IMR-90 (cell line): Measurements from ENCODE around the gene P2RX7. TPM values are rescaled to one million over a fixed set of nuclear protein-coding genes. Genes with fewer than 3 reads are reported as not detected.

Experiments
- ATAC-seq: fragments of 200-7000 bp; cut with Tn5 transposase; 2 replicates; pipeline ENCODE4 v1.9.1; 2020; ENCODE audit warnings: low read depth, mild to moderate bottlenecking, moderate library complexity
- BruUV-seq: library from RNA; stranded (reverse); fragments of 400-500 nt; replicated peaks from 2 replicates; lab custom pipeline; 2021; lab: Mats Ljungman, UMichigan
- CTCF ChIA-PET: fragments of 300-600 bp; formaldehyde crosslinking; extraction: SDS; loops from one replicate; lab custom pipeline; 2021; ENCODE audit warnings: antibody characterized with exemption; lab: Yijun Ruan, JAX
- POLR2A ChIA-PET: fragments of 300-600 bp; sonication (Branson Sonifier 250); formaldehyde crosslinking; loops from one replicate; lab custom pipeline; 2022; ENCODE audit warnings: antibody characterized with exemption; ENCODE audit not compliant: unreplicated experiment; lab: Charles Lee
- DNase-seq: peaks from one replicate; pipeline ENCODE4 v3.0.0; 2013
- H2AFZ ChIP-seq: replicated peaks from 2 replicates; pipeline ENCODE3; 2013; ENCODE audit warnings: low read length, mild to moderate bottlenecking; ENCODE audit not compliant: poor library complexity
- H2AK5ac ChIP-seq: 2 replicates; pipeline ENCODE4 v1.6.1; 2013; ENCODE audit warnings: low read depth, low read length, inconsistent platforms
- H2AK9ac ChIP-seq: replicated peaks from 2 replicates; pipeline ENCODE3; 2013; ENCODE audit warnings: mild to moderate bottlenecking, low read depth, low read length, moderate library complexity; ENCODE audit not compliant: poor library complexity
- H2BK120ac ChIP-seq: 2 replicates; pipeline ENCODE4 v1.6.1; 2013; ENCODE audit warnings: low read depth, low read length, inconsistent platforms
- H2BK15ac ChIP-seq: 3 replicates; pipeline ENCODE4 v1.6.1; 2013; ENCODE audit warnings: low read depth, low read length, inconsistent platforms
- H2BK20ac ChIP-seq: 2 replicates; pipeline ENCODE4 v1.6.1; 2013; ENCODE audit warnings: low read depth, mild to moderate bottlenecking, inconsistent platforms, low read length, moderate library complexity
- H2BK5ac ChIP-seq: 2 replicates; pipeline ENCODE4 v1.6.1; 2013; ENCODE audit warnings: mild to moderate bottlenecking, low read depth, low read length, inconsistent platforms; ENCODE audit not compliant: poor library complexity, severe bottlenecking
- H3K14ac ChIP-seq: replicated peaks from 2 replicates; pipeline ENCODE4 v1.6.1; 2013; ENCODE audit warnings: low read depth, low read length, inconsistent platforms
- H3K18ac ChIP-seq: 2 replicates; pipeline ENCODE4 v1.6.1; 2013; ENCODE audit warnings: low read depth, low read length, control low read depth
- H3K23ac ChIP-seq: 2 replicates; pipeline ENCODE4 v1.6.1; 2013; ENCODE audit warnings: low read depth, low read length, inconsistent platforms
- H3K27ac ChIP-seq: 2 replicates; pipeline ENCODE4 v1.5.1; 2013; ENCODE audit warnings: mild to moderate bottlenecking, control low read depth, low read length; ENCODE audit not compliant: insufficient read depth
- H3K27me3 ChIP-seq: 2 replicates; pipeline ENCODE4 v1.6.1; 2013; ENCODE audit warnings: low read length; ENCODE audit not compliant: control insufficient read depth, insufficient read depth
- H3K36me3 ChIP-seq: 2 replicates; pipeline ENCODE4 v1.6.1; 2013; ENCODE audit warnings: low read length, mixed read lengths; ENCODE audit not compliant: control insufficient read depth, insufficient read depth
- H3K4ac ChIP-seq: 2 replicates; pipeline ENCODE4 v1.6.1; 2013; ENCODE audit warnings: low read depth, low read length, inconsistent platforms
- H3K4me1 ChIP-seq: 2 replicates; pipeline ENCODE4 v1.6.1; 2013; ENCODE audit warnings: low read length, mixed read lengths; ENCODE audit not compliant: control insufficient read depth, insufficient read depth
- H3K4me2 ChIP-seq: 2 replicates; pipeline ENCODE4 v1.6.1; 2013; ENCODE audit warnings: low read depth, mild to moderate bottlenecking, control low read depth, low read length, moderate library complexity
- H3K4me3 ChIP-seq: 2 replicates; pipeline ENCODE4 v1.5.1; 2013; ENCODE audit warnings: low read depth, mild to moderate bottlenecking, control low read depth, low read length, moderate library complexity; ENCODE audit not compliant: insufficient read depth
- H3K56ac ChIP-seq: 2 replicates; pipeline ENCODE4 v1.6.1; 2013; ENCODE audit warnings: low read length, inconsistent platforms; ENCODE audit not compliant: insufficient read depth; ENCODE audit errors: extremely low read depth
- H3K79me1 ChIP-seq, 2 experiments: 2 replicates each; pipeline ENCODE4 v1.6.1; 2013; ENCODE audit warnings: low read length in 2 of 2, inconsistent platforms in 1 of 2, low read depth in 1 of 2
- H3K9ac ChIP-seq: 2 replicates; pipeline ENCODE4 v1.6.1; 2013; ENCODE audit warnings: low read depth, low read length, control low read depth
- H3K9me1 ChIP-seq: 2 replicates; pipeline ENCODE4 v1.6.1; 2013; ENCODE audit warnings: low read length, inconsistent platforms; ENCODE audit not compliant: insufficient read depth
- H3K9me3 ChIP-seq: 2 replicates; pipeline ENCODE4 v1.6.1; 2013; ENCODE audit warnings: low read length; ENCODE audit not compliant: control insufficient read depth, insufficient read depth
- H4K20me1 ChIP-seq: 2 replicates; pipeline ENCODE4 v1.6.1; 2013; ENCODE audit warnings: low read length, inconsistent platforms; ENCODE audit not compliant: insufficient read depth
- H4K5ac ChIP-seq: 2 replicates; pipeline ENCODE4 v1.6.1; 2013; ENCODE audit warnings: mild to moderate bottlenecking, low read depth, low read length, control low read depth
- H4K8ac ChIP-seq, 2 experiments: 2 replicates each; pipeline ENCODE4 v1.6.1; 2013; ENCODE audit warnings: low read depth in 2 of 2, low read length in 2 of 2, control low read depth in 1 of 2, inconsistent platforms in 1 of 2
- H4K91ac ChIP-seq: 2 replicates; pipeline ENCODE4 v1.6.1; 2013; ENCODE audit warnings: low read depth, low read length, inconsistent platforms; ENCODE audit not compliant: insufficient read depth
- BHLHE40 ChIP-seq: fragments of 150-350 bp; IDR thresholded peaks from 2 replicates; pipeline ENCODE4 v1.6.1; 2016; ENCODE audit warnings: mild to moderate bottlenecking, low read depth, low read length
- CEBPB ChIP-seq: IDR thresholded peaks from 2 replicates; pipeline ENCODE4 v1.6.1; 2012; ENCODE audit warnings: low read depth, low read length, improper control_type of control experiment
- FOS ChIP-seq: fragments of 150-350 bp; IDR thresholded peaks from 2 replicates; pipeline ENCODE4 v1.6.1; 2016; ENCODE audit warnings: low read depth, low read length
- POLR2A ChIP-seq: IDR thresholded peaks from 2 replicates; pipeline ENCODE4 v1.6.1; 2012; ENCODE audit warnings: mild to moderate bottlenecking, low read depth, low read length
- RAD21 ChIP-seq: IDR thresholded peaks from 2 replicates; pipeline ENCODE4 v1.6.1; 2012; ENCODE audit warnings: low read length, improper control_type of control experiment
- WGBS, 2 experiments: methylation state at CpG; one replicate each; pipeline versions ENCODE4 v1.1.5 to v1.1.7; 2013; ENCODE audit warnings: missing lambda C conversion rate in 2 of 2; ENCODE audit not compliant: insufficient read length in 1 of 2; ENCODE audit errors: extremely low coverage in 2 of 2; 5-methylcytosine and 5-hydroxymethylcytosine counted together
- dilution Hi-C: fragments of 300-500 bp; cut with HindIII; formaldehyde crosslinking; loops from one replicate; pipeline ENCODE4 v1.14.3; 2018; ENCODE audit warnings: low sequenced_read_pairs; ENCODE audit not compliant: unreplicated experiment
- in situ Hi-C: fragments of 300-500 bp; cut with MboI; formaldehyde crosslinking; loops from 3 replicates; pipeline ENCODE4 v1.14.3; 2019; ENCODE audit warnings: low sequenced_read_pairs, inconsistent platforms, mixed read lengths
- intact Hi-C: fragments of 100-400 bp; cut with micrococcal nuclease; formaldehyde crosslinking; loops from 2 replicates; pipeline ENCODE4 v1.10.0; 2022
- polyA plus RNA-seq, 3 experiments: library from polyadenylated mRNA; depleted of rRNA; stranded (reverse); fragments of >200 nt; gene quantifications; 2 replicates each; pipeline ENCODE4 v1.2.3, GENCODE V29; 2012; ENCODE audit warnings: low replicate concordance in 1 of 3
- total RNA-seq: library from RNA; depleted of rRNA; stranded (reverse); fragments of >200 nt; gene quantifications from 2 replicates; pipeline ENCODE4 v1.2.3, GENCODE V29; 2012
- TF ChIP-seq, protein P1 (sequence below): fragments of 150-350 bp; IDR thresholded peaks from 2 replicates; pipeline ENCODE4 v1.6.1; 2016; ENCODE audit warnings: low read depth, mild to moderate bottlenecking, low read length, moderate library complexity, borderline replicate concordance
- TF ChIP-seq, protein P2 (sequence below): conservative IDR thresholded peaks from 2 replicates; pipeline ENCODE4 v1.5.1; 2012; ENCODE audit warnings: mild to moderate bottlenecking, low read depth, low read length, improper control_type of control experiment

P2RX7 gene
- total and polyA plus RNA-seq, 2 of the 4 experiments (the other 2 are of a cell fraction), result 0.07 to 0.18 TPM

DNA sequence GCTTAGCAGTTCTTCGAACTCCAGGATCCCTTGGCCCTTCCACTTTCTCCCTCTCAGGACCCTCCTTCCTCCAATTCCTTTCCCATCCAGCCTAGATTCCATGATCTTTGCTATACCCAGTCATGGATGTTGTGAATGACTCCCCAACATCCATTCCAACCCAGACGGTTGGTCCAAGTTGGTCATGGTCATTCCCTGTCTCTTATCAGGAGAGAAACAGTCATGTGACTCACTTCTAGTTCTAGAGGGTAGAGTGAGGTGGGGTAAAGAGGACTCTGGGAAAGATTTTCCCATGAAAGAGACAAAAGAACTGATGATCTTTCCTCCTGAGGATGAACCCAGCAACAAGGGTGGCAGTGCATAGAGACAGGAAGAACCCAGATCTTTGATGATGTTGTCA lies 9.2 kb upstream of the P2RX7 start:
- no TSS peak for BruUV-seq
- no peak overlapping the region for H3K23ac ChIP-seq
- H3K4me1 ChIP-seq, result peaks cover 8% of the 10 kb centered on the region

More for the DNA sequence above, 9.2 kb upstream of the P2RX7 start:
- in situ Hi-C loops, result no loop called here
- ChIA-PET POLR2A (no interaction called here), CTCF (no interaction called here)
- H3K79me1 ChIP-seq, result no peaks in the 10 kb centered on the region
- H4K20me1 ChIP-seq, result no peaks in the 10 kb centered on the region
- ATAC-seq, result no peak
- WGBS, 2 experiments, result no CpG with 5 or more reads among the region's 2 CpGs
- no peak overlapping the region for H3K27ac ChIP-seq
- DNase-seq, result no peak
- TF ChIP-seq, protein P1, sequence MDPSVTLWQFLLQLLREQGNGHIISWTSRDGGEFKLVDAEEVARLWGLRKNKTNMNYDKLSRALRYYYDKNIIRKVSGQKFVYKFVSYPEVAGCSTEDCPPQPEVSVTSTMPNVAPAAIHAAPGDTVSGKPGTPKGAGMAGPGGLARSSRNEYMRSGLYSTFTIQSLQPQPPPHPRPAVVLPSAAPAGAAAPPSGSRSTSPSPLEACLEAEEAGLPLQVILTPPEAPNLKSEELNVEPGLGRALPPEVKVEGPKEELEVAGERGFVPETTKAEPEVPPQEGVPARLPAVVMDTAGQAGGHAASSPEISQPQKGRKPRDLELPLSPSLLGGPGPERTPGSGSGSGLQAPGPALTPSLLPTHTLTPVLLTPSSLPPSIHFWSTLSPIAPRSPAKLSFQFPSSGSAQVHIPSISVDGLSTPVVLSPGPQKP, result no peak
- TF ChIP-seq BHLHE40, result no peak
- no peak for TF ChIP-seq FOS
- no peak for TF ChIP-seq POLR2A
- TF ChIP-seq CEBPB, result no peak
- TF ChIP-seq RAD21, result no peak
- TF ChIP-seq, protein P2, sequence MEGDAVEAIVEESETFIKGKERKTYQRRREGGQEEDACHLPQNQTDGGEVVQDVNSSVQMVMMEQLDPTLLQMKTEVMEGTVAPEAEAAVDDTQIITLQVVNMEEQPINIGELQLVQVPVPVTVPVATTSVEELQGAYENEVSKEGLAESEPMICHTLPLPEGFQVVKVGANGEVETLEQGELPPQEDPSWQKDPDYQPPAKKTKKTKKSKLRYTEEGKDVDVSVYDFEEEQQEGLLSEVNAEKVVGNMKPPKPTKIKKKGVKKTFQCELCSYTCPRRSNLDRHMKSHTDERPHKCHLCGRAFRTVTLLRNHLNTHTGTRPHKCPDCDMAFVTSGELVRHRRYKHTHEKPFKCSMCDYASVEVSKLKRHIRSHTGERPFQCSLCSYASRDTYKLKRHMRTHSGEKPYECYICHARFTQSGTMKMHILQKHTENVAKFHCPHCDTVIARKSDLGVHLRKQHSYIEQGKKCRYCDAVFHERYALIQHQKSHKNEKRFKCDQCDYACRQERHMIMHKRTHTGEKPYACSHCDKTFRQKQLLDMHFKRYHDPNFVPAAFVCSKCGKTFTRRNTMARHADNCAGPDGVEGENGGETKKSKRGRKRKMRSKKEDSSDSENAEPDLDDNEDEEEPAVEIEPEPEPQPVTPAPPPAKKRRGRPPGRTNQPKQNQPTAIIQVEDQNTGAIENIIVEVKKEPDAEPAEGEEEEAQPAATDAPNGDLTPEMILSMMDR, result no peak
- no peak overlapping the region for H3K56ac ChIP-seq
- no peak overlapping the region for H3K14ac ChIP-seq
- H3K4me2 ChIP-seq, result no peak overlapping the region
- H3K36me3 ChIP-seq, result no peaks in the 10 kb centered on the region
- intact Hi-C loops, result no loop called here
- no peak overlapping the region for H3K4ac ChIP-seq
- H3K9ac ChIP-seq, result no peak overlapping the region
- no peak overlapping the region for H2BK15ac ChIP-seq
- no peak overlapping the region for H2AK9ac ChIP-seq
- dilution Hi-C loops, result no loop called here
- no peak overlapping the region for H3K18ac ChIP-seq
- no peak overlapping the region for H2BK120ac ChIP-seq
- no peak overlapping the region for H4K5ac ChIP-seq
- no peak overlapping the region for H4K8ac ChIP-seq
- no peaks in the 10 kb centered on the region for H3K9me3 ChIP-seq
- no peak overlapping the region for H4K91ac ChIP-seq
- H3K9me1 ChIP-seq, result no peaks in the 10 kb centered on the region
- H3K27me3 ChIP-seq, result peaks cover 29% of the 10 kb centered on the region
- H2BK20ac ChIP-seq, result no peak overlapping the region
- no peak overlapping the region for H2AFZ ChIP-seq
- H2BK5ac ChIP-seq, result no peak overlapping the region
- H2AK5ac ChIP-seq, result no peak overlapping the region
- H3K4me3 ChIP-seq, result no peak overlapping the region
